HT-29 (cell line): ENCODE measurements around the gene ARL4C. TPM values are rescaled to one million over a fixed set of nuclear protein-coding genes. Genes with fewer than 3 reads are reported as not detected.
A peak's percentile ranks its signal among the peaks of the same experiment; 100 is the strongest.

ENCODE experiments used
- DNase-seq: peaks from one replicate; pipeline ENCODE4 v3.0.0-alpha.2; 2015; ENCODE audit warnings: low spot score
- total RNA-seq: library from RNA; depleted of rRNA; stranded (reverse); fragments of >200 nt; shearing (Covaris generic); gene quantifications from 2 replicates; pipeline ENCODE4 v1.2.3, GENCODE V29; 2014

The ARL4C gene
- total RNA-seq, 1 experiment from 2014 or later: 1.5 TPM

GRCh38 chr2:234500394-234501006 lies 3.6 kb upstream of the ARL4C start:
- peak; percentile 65 for DNase-seq

GRCh38 chr2:234497594-234498235 lies 834 bp upstream of the ARL4C start:
- no peak for DNase-seq

GRCh38 chr2:234496055-234496834 lies 636 bp downstream of the ARL4C start:
- DNase-seq: peak; percentile 29

- DNase-seq: no peak
Measured at GRCh38 chr2:234495251-234496054, 1.4 kb downstream of the ARL4C start.

- no peak for DNase-seq
Measured at GRCh38 chr2:234494361-234495250, 2.3 kb downstream of the ARL4C start.

GRCh38 chr2:234493796-234494195 lies 3.1 kb downstream of the ARL4C start:
- no peak for DNase-seq

- no peak for DNase-seq
Measured at GRCh38 chr2:234492717-234493485, 4.0 kb downstream of the ARL4C start.

- no peak for DNase-seq
Measured at GRCh38 chr2:234491897-234492296, 5.0 kb downstream of the ARL4C start.

- no peak for DNase-seq
Measured at GRCh38 chr2:234491281-234491680, 5.6 kb downstream of the ARL4C start.

- DNase-seq: no peak
Measured at GRCh38 chr2:234490271-234491091, 6.4 kb downstream of the ARL4C start.

- no peak for DNase-seq
Measured at GRCh38 chr2:234488913-234489451, 7.9 kb downstream of the ARL4C start.

GRCh38 chr2:234488486-234488885 lies 8.4 kb downstream of the ARL4C start:
- no peak for DNase-seq

- no peak for DNase-seq
Measured at GRCh38 chr2:234487356-234487755, 9.5 kb downstream of the ARL4C start.

- peak; percentile 38 for DNase-seq
Measured at GRCh38 chr2:234483568-234484251, 13.2 kb downstream of the ARL4C start.

- no peak for DNase-seq
Measured at GRCh38 chr2:234481301-234481700, 15.6 kb downstream of the ARL4C start.

GRCh38 chr2:234480337-234480736 lies 16.5 kb downstream of the ARL4C start:
- no peak for DNase-seq

GRCh38 chr2:234479465-234479864 lies 17.4 kb downstream of the ARL4C start:
- no peak for DNase-seq

- no peak for DNase-seq
Measured at GRCh38 chr2:234478121-234478858, 18.6 kb downstream of the ARL4C start.
